Calu3 (cell line): Measurements from ENCODE around the gene TEX29. TPM values are rescaled to one million over a fixed set of nuclear protein-coding genes. Genes with fewer than 3 reads are reported as not detected.

Experiments used
- BruUV-seq: library from RNA; stranded (reverse); fragments of 400-500 nt; replicated peaks from 2 replicates; lab custom pipeline; 2021; lab: Mats Ljungman, UMichigan
- CTCF ChIA-PET: fragments of 300-600 bp; sonication (Branson Sonifier 250); formaldehyde crosslinking; loops from one replicate; lab custom pipeline; 2022; ENCODE audit warnings: antibody characterized with exemption; lab: Charles Lee
- DNase-seq: peaks from one replicate; pipeline ENCODE4 v3.0.0; 2022
- H3K27ac Mint-ChIP-seq: one replicate; pipeline ENCODE4 v1.8.0; 2022; ENCODE audit warnings: mixed read lengths; ENCODE audit not compliant: unreplicated experiment
- H3K27me3 Mint-ChIP-seq: one replicate; pipeline ENCODE4 v1.8.0; 2022; ENCODE audit warnings: mixed read lengths; ENCODE audit not compliant: unreplicated experiment
- H3K36me3 Mint-ChIP-seq: one replicate; pipeline ENCODE4 v1.8.0; 2022; ENCODE audit warnings: mild to moderate bottlenecking, moderate library complexity, mixed read lengths; ENCODE audit not compliant: insufficient read depth, unreplicated experiment
- H3K4me1 Mint-ChIP-seq: one replicate; pipeline ENCODE4 v1.8.0; 2022; ENCODE audit warnings: mild to moderate bottlenecking, low read depth, mixed read lengths; ENCODE audit not compliant: unreplicated experiment
- H3K4me3 Mint-ChIP-seq: one replicate; pipeline ENCODE4 v1.8.0; 2022; ENCODE audit warnings: mild to moderate bottlenecking, low read depth, moderate library complexity, mixed read lengths; ENCODE audit not compliant: unreplicated experiment
- H3K9me3 Mint-ChIP-seq: one replicate; pipeline ENCODE4 v1.8.0; 2022; ENCODE audit warnings: low read depth, mixed read lengths; ENCODE audit not compliant: unreplicated experiment
- CTCF ChIP-seq: fragments of 200-600 bp; IDR thresholded peaks from one replicate; pipeline ENCODE4 v1.8.0; 2022; ENCODE audit warnings: antibody characterized with exemption; ENCODE audit not compliant: unreplicated experiment
- intact Hi-C: fragments of 100-400 bp; cut with micrococcal nuclease; formaldehyde crosslinking; loops from one replicate; pipeline ENCODE4 v1.10.0; 2022; ENCODE audit not compliant: unreplicated experiment
- total RNA-seq: library from RNA; stranded (reverse); gene quantifications from 2 replicates; pipeline ENCODE4 v1.2.3, GENCODE V29; 2022

The TEX29 gene
- total RNA-seq, 1 experiment from 2014 or later, result not detected

GRCh38 chr13:111291908-111292307 is 28.5 kb upstream of the TEX29 start:
- no peak for TF ChIP-seq CTCF
- no peak for DNase-seq
- Mint-ChIP-seq H3K4me1 (no peaks in the 10 kb centered on the region), H3K27me3 (no peaks in the 10 kb centered on the region), H3K9me3 (no peaks in the 10 kb centered on the region), H3K36me3 (no peaks in the 10 kb centered on the region), H3K27ac (no peak overlapping the region), H3K4me3 (no peak overlapping the region)
- CTCF ChIA-PET, result no interaction called here
- intact Hi-C loops, result no loop called here
- no TSS peak for BruUV-seq

- Mint-ChIP-seq H3K9me3 (no peaks in the 10 kb centered on the region), H3K27me3 (no peaks in the 10 kb centered on the region), H3K36me3 (no peaks in the 10 kb centered on the region), H3K4me3 (no peak overlapping the region), H3K27ac (no peak overlapping the region), H3K4me1 (no peaks in the 10 kb centered on the region)
- TF ChIP-seq CTCF, result no peak
- intact Hi-C loops, result no loop called here
- BruUV-seq, result no TSS peak
- DNase-seq, result no peak
- CTCF ChIA-PET, result no interaction called here
Measured at GRCh38 chr13:111292710-111293485, 27.5 kb upstream of the TEX29 start.

- Mint-ChIP-seq H3K4me3 (no peak overlapping the region), H3K27me3 (no peaks in the 10 kb centered on the region), H3K9me3 (no peaks in the 10 kb centered on the region), H3K27ac (no peak overlapping the region), H3K36me3 (no peaks in the 10 kb centered on the region), H3K4me1 (no peaks in the 10 kb centered on the region)
- CTCF ChIA-PET, result no interaction called here
- no peak for DNase-seq
- no TSS peak for BruUV-seq
- TF ChIP-seq CTCF, result no peak
- intact Hi-C loops, result no loop called here
Measured at GRCh38 chr13:111295886-111296285, 24.6 kb upstream of the TEX29 start.

- no peaks in the 10 kb centered on the region for H3K27me3 Mint-ChIP-seq
- no peak overlapping the region for H3K4me3 Mint-ChIP-seq
- intact Hi-C loops, result no loop called here
- no peaks in the 10 kb centered on the region for H3K4me1 Mint-ChIP-seq
- no peaks in the 10 kb centered on the region for H3K36me3 Mint-ChIP-seq
- no peaks in the 10 kb centered on the region for H3K9me3 Mint-ChIP-seq
- no peak for TF ChIP-seq CTCF
- CTCF ChIA-PET, result no interaction called here
- DNase-seq, result no peak
- no peak overlapping the region for H3K27ac Mint-ChIP-seq
- BruUV-seq, result no TSS peak
Measured at GRCh38 chr13:111296417-111296816, 24.0 kb upstream of the TEX29 start.
